IPS-18c (cell line): ENCODE data around the gene SPOUT1.
"Not testable (repeated sequence)": the region's sequence is repeated elsewhere in the genome, so short reads cannot be mapped to it uniquely, and the experiment has no call there.

Experiments
- H3K4me3 ChIP-seq: 2 replicates; pipeline ENCODE4 v1.7.0; 2013; ENCODE audit warnings: low read depth, mild to moderate bottlenecking, low read length, moderate library complexity; ENCODE audit not compliant: insufficient read depth
- H3K9me3 ChIP-seq: one replicate; pipeline ENCODE4 v1.6.1; 2013; ENCODE audit warnings: mild to moderate bottlenecking, low read length, moderate library complexity; ENCODE audit not compliant: control insufficient read depth, insufficient read depth

SPOUT1 gene

GRCh38 chr9:128829477-128830251, at the start of gene SPOUT1:
SPOUT1 (minus strand) TSS chr9:128829794; CDS start chr9:128829780, 14 bp downstream.
- no peaks in the 10 kb centered on the region for H3K9me3 ChIP-seq
- H3K4me3 ChIP-seq: peak within 1 kb of the TSS; percentile 90

- no peak overlapping the region for H3K4me3 ChIP-seq
- no peaks in the 10 kb centered on the region for H3K9me3 ChIP-seq
Measured at GRCh38 chr9:128877852-128878251, 48.3 kb upstream of the SPOUT1 start.

GRCh38 chr9:128870941-128871265, 41.3 kb upstream of the SPOUT1 start:
- not testable (repeated sequence) for H3K9me3 ChIP-seq, H3K4me3 ChIP-seq

GRCh38 chr9:128870128-128870940, 40.7 kb upstream of the SPOUT1 start:
- no peaks in the 10 kb centered on the region for H3K9me3 ChIP-seq
- no peak overlapping the region for H3K4me3 ChIP-seq

- Histone ChIP-seq H3K9me3 (no peaks in the 10 kb centered on the region), H3K4me3 (no peak overlapping the region)
Measured at GRCh38 chr9:128863647-128864046, 34.1 kb upstream of the SPOUT1 start.

GRCh38 chr9:128862401-128862851, 32.8 kb upstream of the SPOUT1 start:
- Histone ChIP-seq H3K9me3 (no peaks in the 10 kb centered on the region), H3K4me3 (no peak overlapping the region)

- H3K4me3 ChIP-seq: no peak overlapping the region
- no peaks in the 10 kb centered on the region for H3K9me3 ChIP-seq
Measured at GRCh38 chr9:128861501-128861900, 31.9 kb upstream of the SPOUT1 start.

GRCh38 chr9:128860937-128861336, 31.3 kb upstream of the SPOUT1 start:
- H3K9me3 ChIP-seq: no peaks in the 10 kb centered on the region
- H3K4me3 ChIP-seq: no peak overlapping the region

GRCh38 chr9:128858476-128858875, 28.9 kb upstream of the SPOUT1 start:
- not testable (repeated sequence) for H3K4me3 ChIP-seq, H3K9me3 ChIP-seq

GRCh38 chr9:128854454-128854853, 24.9 kb upstream of the SPOUT1 start:
- not testable (repeated sequence) for H3K9me3 ChIP-seq, H3K4me3 ChIP-seq

- not testable (repeated sequence) for H3K4me3 ChIP-seq, H3K9me3 ChIP-seq
Measured at GRCh38 chr9:128852646-128853045, 23.1 kb upstream of the SPOUT1 start.

- H3K4me3 ChIP-seq, H3K9me3 ChIP-seq: not testable (repeated sequence)
Measured at GRCh38 chr9:128851779-128852600, 22.4 kb upstream of the SPOUT1 start.

- not testable (repeated sequence) for H3K4me3 ChIP-seq, H3K9me3 ChIP-seq
Measured at GRCh38 chr9:128851024-128851423, 21.4 kb upstream of the SPOUT1 start.

GRCh38 chr9:128847803-128848202, 18.2 kb upstream of the SPOUT1 start:
- H3K9me3 ChIP-seq: no peaks in the 10 kb centered on the region
- H3K4me3 ChIP-seq: no peak overlapping the region

GRCh38 chr9:128846680-128847030, 17.1 kb upstream of the SPOUT1 start:
- H3K9me3 ChIP-seq: no peaks in the 10 kb centered on the region
- no peak overlapping the region for H3K4me3 ChIP-seq

- Histone ChIP-seq H3K9me3 (no peaks in the 10 kb centered on the region), H3K4me3 (no peak overlapping the region)
Measured at GRCh38 chr9:128845186-128845931, 15.8 kb upstream of the SPOUT1 start.

- H3K9me3 ChIP-seq, H3K4me3 ChIP-seq: not testable (repeated sequence)
Measured at GRCh38 chr9:128843171-128843570, 13.6 kb upstream of the SPOUT1 start.
